Prostate gland (tissue), 1 donor: ENCODE measurements around the gene SLC25A5.
"Not testable (repeated sequence)": the region's sequence is repeated elsewhere in the genome, so short reads cannot be mapped to it uniquely, and the experiment has no call there.

Experiments used
- POLR2A ChIP-seq: fragments of 450-650 bp; IDR thresholded peaks from one replicate; pipeline ENCODE4 v1.6.1; 2016; ENCODE audit warnings: antibody characterized with exemption, mild to moderate bottlenecking
- POLR2AphosphoS5 ChIP-seq: sonication (generic); formaldehyde crosslinking; IDR thresholded peaks from one replicate; pipeline ENCODE4 v1.6.1; 2017; ENCODE audit warnings: antibody characterized with exemption

- TF ChIP-seq POLR2A, POLR2AphosphoS5: not testable (repeated sequence)
Observed at GRCh38 chrX:119493851-119494495, 25.7 kb downstream of the SLC25A5 start.
